HG03342 (cell line): ENCODE data around the gene APBA2.

Source experiments
- ATAC-seq: cut with Tn5 transposase; IDR thresholded peaks from one replicate; pipeline ENCODE4 v1.9.1; 2021; ENCODE audit warnings: mild to moderate bottlenecking, moderate library complexity; ENCODE audit not compliant: unreplicated experiment

Gene APBA2

DNA sequence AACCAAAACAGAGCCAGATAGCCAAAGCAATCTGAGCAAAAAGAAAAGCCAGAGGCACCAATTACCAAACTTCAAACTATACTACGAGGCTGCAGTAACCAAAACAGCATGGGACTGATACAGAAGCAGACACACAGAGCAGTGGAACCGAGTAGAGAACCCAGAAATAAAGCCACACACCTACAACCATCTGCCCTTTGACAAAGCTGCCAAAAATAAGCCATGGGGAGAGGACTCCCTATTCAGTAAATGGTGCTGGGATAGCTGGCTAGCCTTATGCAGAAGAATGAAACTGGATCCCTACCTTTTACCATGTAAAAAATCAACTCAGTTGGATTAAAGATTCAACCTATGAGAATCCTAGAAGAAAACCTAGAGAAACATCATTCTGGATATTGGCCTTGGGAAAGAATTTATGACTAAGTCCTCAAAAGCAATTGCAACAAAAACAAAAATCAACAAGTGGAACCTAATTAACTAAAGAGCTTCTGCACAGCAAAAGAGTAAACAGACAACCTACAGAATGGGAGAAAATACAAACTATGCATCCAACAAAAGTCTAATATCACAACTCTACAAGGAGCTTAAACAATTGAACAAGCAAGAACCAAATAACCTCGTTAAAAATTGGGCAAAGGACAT lies 95.1 kb downstream of the APBA2 start:
- no peak for ATAC-seq

- no peak for ATAC-seq
Measured at GRCh38 chr15:28981351-28981720, 95.6 kb downstream of the APBA2 start.

DNA sequence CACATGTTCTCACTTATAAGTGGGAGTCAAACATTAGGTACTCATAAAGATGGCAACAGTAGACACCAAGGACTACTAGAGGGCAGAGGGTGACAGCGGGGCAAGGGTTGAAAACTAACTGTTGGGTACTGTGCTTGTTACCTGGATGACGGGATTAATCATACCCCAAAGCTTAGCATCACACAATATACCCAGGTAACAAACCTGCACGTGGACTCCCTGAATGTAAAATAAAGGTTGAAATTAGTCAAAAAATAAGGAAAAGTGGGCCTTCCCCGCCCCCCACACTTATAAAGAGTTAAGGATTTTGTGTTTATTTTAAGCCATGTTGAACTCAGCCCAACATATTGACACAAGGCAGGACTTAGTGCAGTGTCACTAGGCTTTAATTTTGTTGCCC lies 96.1 kb downstream of the APBA2 start:
- ATAC-seq: no peak

DNA sequence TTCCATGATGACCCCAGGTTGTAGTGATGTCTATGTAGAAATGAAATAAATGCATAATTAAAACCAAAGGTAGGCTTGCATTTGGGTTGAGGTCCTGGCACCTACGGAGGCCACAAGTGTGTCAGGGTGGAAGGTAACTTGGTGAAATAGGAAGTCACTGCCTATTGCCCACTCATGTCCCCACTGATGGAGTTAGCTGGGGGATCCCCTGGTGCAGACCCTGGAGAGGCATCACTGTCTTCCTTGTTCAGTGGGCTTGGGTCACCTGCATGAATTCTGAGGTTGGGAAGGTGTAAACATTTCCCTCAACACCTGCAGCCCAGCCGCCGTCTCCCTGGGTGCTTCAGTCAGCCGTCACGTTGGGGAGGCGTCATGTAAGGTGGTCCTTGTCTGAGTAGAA lies 97.1 kb downstream of the APBA2 start:
- ATAC-seq: no peak

DNA sequence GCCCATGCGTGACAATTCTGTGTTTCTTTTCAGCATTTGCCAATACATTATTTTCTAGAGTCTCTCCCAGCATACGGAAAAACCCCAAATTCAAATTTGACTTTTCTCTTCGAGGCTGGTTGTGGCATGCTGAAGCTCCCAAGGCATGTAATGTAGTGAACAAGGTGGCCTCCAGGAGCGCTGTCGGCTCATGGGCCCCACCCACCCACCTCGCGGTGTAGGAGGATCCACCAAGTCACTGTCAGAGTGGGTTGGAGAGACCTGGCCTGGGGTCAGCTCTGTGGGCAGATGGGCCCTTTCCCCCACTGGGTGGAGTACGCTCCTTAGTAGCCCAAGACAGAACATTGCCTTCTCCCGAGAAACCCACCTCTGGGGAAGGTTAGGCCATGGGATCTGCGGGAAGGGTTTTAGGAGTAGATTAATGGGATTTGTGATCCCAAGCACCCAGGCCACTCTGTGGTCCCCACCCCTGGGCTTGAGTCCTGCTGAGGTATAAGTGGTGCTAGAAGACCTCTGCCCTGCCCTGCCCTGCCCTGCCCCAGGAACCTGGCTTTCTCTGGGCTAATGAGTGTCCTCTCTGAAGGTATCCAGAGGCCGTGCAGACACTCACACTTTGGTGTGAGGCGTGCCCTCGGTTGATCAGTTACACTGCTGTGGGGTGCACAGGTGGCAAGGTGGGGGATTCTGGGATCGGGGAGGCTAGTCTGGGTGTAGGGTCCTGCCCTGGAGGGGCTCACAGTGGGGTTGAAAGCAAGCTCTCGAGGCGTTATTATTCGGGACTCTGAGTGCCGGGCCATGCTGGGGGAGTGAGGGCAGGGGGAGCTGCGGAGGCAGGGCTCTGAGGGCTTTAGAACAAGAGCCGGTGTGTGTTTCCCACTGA lies 97.9 kb downstream of the APBA2 start:
- ATAC-seq: no peak

- no peak for ATAC-seq
Measured at GRCh38 chr15:28984421-28985315, 98.9 kb downstream of the APBA2 start.

DNA sequence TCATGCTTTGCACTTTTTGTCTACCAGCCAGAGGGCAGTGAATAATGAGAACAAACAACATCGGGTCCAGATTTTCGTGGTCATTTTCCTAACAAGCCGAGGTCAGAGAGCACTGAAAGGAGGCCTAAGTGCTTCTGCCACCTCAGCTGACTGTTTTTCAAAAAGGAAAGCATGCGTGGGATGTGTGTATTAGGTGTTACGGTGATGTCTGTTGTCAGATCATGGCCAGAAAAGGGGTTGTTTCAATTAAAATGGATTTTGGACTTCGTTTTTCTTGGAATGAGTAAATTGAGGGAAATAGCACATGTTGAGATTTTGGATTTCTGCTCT lies 99.5 kb downstream of the APBA2 start:
- ATAC-seq: no peak

- no peak for ATAC-seq
Measured at GRCh38 chr15:28985691-28986090, 99.9 kb downstream of the APBA2 start.

DNA sequence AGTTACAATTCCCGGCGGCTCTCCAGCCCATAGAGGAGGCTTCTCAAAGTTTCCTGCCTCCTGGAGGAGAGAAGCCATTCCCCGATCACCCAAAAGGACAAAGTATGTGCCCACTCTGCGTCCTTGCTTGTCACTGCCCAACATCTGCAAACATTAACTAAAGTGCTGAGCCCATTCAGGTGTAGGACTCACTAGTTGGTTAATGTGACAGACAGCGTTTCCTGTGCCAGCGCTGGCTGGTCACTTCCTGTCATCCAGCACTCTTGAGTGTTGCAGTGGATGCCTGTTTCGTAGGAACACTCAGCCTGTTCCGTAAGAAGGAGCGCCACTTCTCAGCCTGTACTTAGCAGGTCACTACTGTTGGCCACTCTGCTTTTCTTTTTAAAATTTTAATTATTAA lies 100.3 kb downstream of the APBA2 start:
- ATAC-seq: no peak

DNA sequence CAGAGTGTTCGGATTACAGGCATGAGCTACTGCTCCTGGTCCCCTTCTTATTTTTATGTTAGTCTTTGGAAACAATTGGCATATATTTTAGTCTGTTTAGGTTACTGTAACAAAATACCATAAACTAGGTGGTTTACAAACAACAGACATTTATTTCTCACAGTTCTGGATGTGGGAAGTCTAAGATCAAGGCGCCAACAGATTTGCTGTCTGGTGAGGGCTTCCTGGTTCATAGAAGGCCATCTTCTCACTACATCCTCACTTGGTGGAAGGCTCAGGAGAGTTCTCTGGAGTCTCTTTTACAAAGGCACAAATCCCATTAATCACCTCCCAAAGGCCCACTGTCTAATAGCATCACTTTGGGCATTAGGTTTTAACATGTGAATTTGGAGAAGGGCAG lies 101.0 kb downstream of the APBA2 start:
- ATAC-seq: no peak

- no peak for ATAC-seq
Measured at GRCh38 chr15:28987337-28987736, 101.6 kb downstream of the APBA2 start.

DNA sequence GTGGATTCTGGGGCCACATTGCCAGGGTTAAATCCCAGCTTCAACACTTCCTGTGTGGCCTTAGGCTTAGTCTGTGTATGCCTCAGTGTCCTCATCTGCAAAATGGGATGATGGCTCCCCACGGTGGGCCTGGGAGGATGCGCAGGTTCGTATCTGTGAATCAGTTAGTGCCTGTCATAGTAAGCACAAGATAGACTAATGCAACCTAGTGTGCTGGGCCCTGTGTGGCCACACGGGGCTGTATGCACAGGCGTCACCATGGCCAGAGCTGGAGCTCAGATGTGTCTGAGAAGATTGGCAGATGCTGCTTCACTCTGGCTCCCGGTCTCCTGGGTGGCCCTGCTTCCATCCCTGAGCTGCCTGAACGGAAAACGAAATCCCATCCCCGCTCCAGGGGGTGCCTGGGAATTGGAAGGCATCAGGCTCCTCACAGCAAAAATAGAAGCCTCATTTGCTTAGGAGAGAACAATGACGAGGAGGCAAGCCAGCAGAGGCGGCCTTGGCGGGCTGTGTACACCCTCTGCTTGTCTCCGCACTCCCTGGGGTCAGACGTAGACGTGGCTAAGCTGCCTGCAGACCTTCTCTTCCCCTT lies 103.6 kb downstream of the APBA2 start:
- ATAC-seq: no peak

- no peak for ATAC-seq
Measured at GRCh38 chr15:28989896-28990295, 104.1 kb downstream of the APBA2 start.

GRCh38 chr15:28990390-28990789 lies 104.6 kb downstream of the APBA2 start:
- no peak for ATAC-seq

DNA sequence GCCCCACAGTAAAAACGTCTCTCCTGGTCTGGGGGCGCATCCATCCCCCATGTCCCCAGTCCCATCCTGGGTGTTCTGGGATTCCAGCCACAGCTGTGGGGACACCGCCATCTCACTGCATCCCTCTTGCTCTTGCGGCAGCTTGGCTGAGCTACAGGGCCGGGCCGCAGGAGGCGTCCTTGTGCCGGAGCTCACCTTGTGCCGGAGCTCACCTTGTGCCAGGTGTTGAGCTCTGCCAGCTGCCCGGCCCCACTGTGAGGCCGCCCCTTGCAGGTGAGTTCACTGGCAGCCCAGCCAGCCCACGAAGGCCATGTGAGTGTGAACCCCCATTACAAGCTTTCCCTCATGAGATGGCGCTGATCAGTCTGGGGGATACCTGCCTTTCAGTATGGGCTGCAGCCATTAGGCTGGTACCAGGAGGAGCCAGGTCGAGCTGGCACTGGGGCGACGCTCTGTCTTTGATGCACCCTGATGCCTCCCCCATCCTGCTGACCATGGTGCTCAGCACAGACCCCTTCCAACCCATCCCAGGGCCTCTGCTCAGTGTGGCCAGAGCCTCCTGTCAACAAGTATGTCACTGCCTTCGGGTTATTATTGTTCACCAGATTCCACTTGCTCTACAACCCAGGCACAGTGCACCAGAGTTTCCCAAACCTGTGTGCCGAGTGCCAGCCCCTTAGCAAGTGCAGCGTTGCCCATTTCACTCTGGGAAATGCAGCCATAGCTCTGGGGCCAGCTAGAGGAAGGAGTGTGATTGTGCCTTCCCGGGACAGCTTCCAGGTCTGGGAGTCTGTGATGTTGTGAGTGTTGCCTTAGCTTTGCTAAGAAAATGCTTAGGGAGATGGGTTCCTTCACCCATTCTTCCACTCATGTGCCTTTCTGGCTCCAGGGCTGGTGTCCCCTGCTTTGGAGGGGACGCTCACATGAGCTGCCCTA lies 105.7 kb downstream of the APBA2 start:
- ATAC-seq: no peak

GRCh38 chr15:28992336-28992864 lies 106.6 kb downstream of the APBA2 start:
- no peak for ATAC-seq

- ATAC-seq: no peak
Measured at GRCh38 chr15:28993051-28993719, 107.4 kb downstream of the APBA2 start.

GRCh38 chr15:28993720-28994053 lies 107.9 kb downstream of the APBA2 start:
- no peak for ATAC-seq

DNA sequence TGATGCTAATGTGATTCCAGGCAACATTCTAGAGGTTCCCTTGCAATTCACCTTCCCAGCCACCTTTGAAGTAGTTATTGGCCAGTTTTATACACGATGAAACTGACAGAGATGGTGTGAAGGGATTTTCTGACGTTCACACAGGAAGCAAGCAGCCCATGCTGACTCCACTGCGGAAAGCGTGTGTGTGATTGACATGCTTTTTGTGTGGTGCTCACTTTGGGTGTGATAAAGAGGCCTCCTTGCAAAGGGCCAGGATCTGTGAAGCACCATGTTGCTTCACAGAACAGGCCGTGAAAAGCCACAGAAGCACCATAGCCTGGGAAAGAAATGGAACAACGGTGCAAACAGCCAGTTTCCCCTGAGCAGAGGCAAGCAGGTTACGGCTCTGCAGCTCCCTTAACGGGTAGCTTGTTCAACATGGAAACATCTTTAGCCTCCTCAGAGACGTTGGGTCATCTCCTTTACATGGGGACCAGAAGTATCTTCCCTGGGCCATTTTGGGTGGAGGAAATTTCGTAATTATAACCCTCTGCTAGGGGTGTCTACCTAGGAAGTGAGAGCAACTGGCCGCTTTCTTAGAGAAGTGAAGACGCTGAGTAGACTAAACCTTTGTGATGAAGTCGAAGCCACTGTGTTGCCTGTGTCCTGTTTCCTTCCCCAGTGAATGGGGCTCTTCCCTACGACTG lies 108.5 kb downstream of the APBA2 start:
- no peak for ATAC-seq
